HepG2 (cell line): ENCODE measurements around the gene MFN2. TPM values are rescaled to one million over a fixed set of nuclear protein-coding genes. Genes with fewer than 3 reads are reported as not detected.
A peak's percentile ranks its signal among the peaks of the same experiment; 100 is the strongest.

ENCODE experiments used
- DPF2 ChIP-seq: sonication (generic); formaldehyde crosslinking; IDR thresholded peaks from 2 replicates; pipeline ENCODE4 v1.4.0; 2020; ENCODE audit warnings: mild to moderate bottlenecking, low read depth, missing genetic modification reagents, borderline replicate concordance
- HDAC2 ChIP-seq: sonication (generic); formaldehyde crosslinking; IDR thresholded peaks from 2 replicates; pipeline ENCODE4 v1.4.0; 2020; ENCODE audit warnings: missing genetic modification reagents
- IRF1 ChIP-seq: sonication (generic); formaldehyde crosslinking; IDR thresholded peaks from 2 replicates; pipeline ENCODE4 v1.4.0; 2020; ENCODE audit warnings: low read depth, mild to moderate bottlenecking, missing genetic modification reagents
- KAT8 ChIP-seq: IDR thresholded peaks from 2 replicates; pipeline ENCODE4 v1.6.1; 2016; ENCODE audit warnings: missing genetic modification reagents, missing compliant biosample characterization
- MTF2 ChIP-seq: sonication (generic); formaldehyde crosslinking; IDR thresholded peaks from 2 replicates; pipeline ENCODE4 v1.5.0; 2020; ENCODE audit warnings: missing genetic modification reagents, borderline replicate concordance
- PAXIP1 ChIP-seq: sonication (generic); formaldehyde crosslinking; conservative IDR thresholded peaks from 2 replicates; pipeline ENCODE4 v1.4.0; 2020; ENCODE audit warnings: mild to moderate bottlenecking, missing genetic modification reagents, moderate library complexity
- PHF21A ChIP-seq: sonication (generic); formaldehyde crosslinking; IDR thresholded peaks from 2 replicates; pipeline ENCODE4 v1.5.0; 2020; ENCODE audit warnings: mild to moderate bottlenecking, missing genetic modification reagents
- PRDM4 ChIP-seq: sonication (generic); formaldehyde crosslinking; IDR thresholded peaks from 2 replicates; pipeline ENCODE4 v1.9.0; 2021; ENCODE audit warnings: missing genetic modification reagents, borderline replicate concordance
- SMARCC2 ChIP-seq: fragments of 450-650 bp; IDR thresholded peaks from 2 replicates; pipeline ENCODE4 v1.6.1; 2017; ENCODE audit warnings: antibody characterized with exemption, mild to moderate bottlenecking
- ZBTB46 ChIP-seq: sonication (generic); formaldehyde crosslinking; IDR thresholded peaks from 2 replicates; pipeline ENCODE4 v1.4.0; 2020; ENCODE audit warnings: mild to moderate bottlenecking, missing genetic modification reagents, borderline replicate concordance
- ZFY ChIP-seq: sonication (generic); formaldehyde crosslinking; IDR thresholded peaks from 2 replicates; pipeline ENCODE4 v1.4.0; 2020; ENCODE audit warnings: missing genetic modification reagents
- ZIK1 ChIP-seq: sonication (generic); formaldehyde crosslinking; IDR thresholded peaks from 2 replicates; pipeline ENCODE4 v1.5.0; 2020; ENCODE audit warnings: mild to moderate bottlenecking, low read depth, missing genetic modification reagents, borderline replicate concordance
- ZNF20 ChIP-seq: sonication (generic); formaldehyde crosslinking; IDR thresholded peaks from 2 replicates; pipeline ENCODE4 v1.4.0; 2020; ENCODE audit warnings: mild to moderate bottlenecking, moderate library complexity, missing genetic modification reagents
- ZNF280B ChIP-seq: sonication (generic); formaldehyde crosslinking; IDR thresholded peaks from 2 replicates; pipeline ENCODE4 v1.5.0; 2020; ENCODE audit warnings: missing genetic modification reagents, mild to moderate bottlenecking, borderline replicate concordance
- ZNF569 ChIP-seq: sonication (generic); formaldehyde crosslinking; IDR thresholded peaks from 2 replicates; pipeline ENCODE4 v1.5.0; 2020; ENCODE audit warnings: mild to moderate bottlenecking, missing genetic modification reagents, moderate library complexity, borderline replicate concordance
- ZNF737 ChIP-seq: sonication (generic); formaldehyde crosslinking; IDR thresholded peaks from 2 replicates; pipeline ENCODE4 v1.5.0; 2020; ENCODE audit warnings: missing genetic modification reagents, mild to moderate bottlenecking, borderline replicate concordance
- ZNF749 ChIP-seq: sonication (generic); formaldehyde crosslinking; IDR thresholded peaks from 2 replicates; pipeline ENCODE4 v1.8.0; 2022; ENCODE audit warnings: mild to moderate bottlenecking, missing genetic modification reagents, moderate library complexity, borderline replicate concordance
- ZNF75D ChIP-seq: sonication (generic); formaldehyde crosslinking; IDR thresholded peaks from 2 replicates; pipeline ENCODE4 v1.8.1; 2023; ENCODE audit warnings: missing genetic modification reagents, mild to moderate bottlenecking, borderline replicate concordance
- polyA plus RNA-seq, 8 experiments: library from polyadenylated mRNA; depleted of rRNA in 3 of 8; stranded (reverse) in 7 of 8; unstranded in 1 of 8; fragments of >200 nt; fragmentation: Illumina TruSeq in 4 of 8; extraction: Trizol in 4 of 8; gene quantifications; 2 replicates each; pipeline versions ENCODE4 v1.2.1 to v1.2.3, GENCODE V29; 2011 to 2016; ENCODE audit warnings: low read depth in 4 of 8, missing spikeins in 1 of 8, mixed read lengths in 1 of 8; ENCODE audit not compliant: insufficient read depth in 1 of 8
- total RNA-seq, 5 experiments: library from RNA; depleted of rRNA; stranded (reverse); fragments of >200 nt; fragmentation: Illumina TruSeq; extraction: Trizol; gene quantifications; 2 replicates each; pipeline ENCODE4 v1.2.3, GENCODE V29; 2016; ENCODE audit warnings: low read depth in 1 of 5

MFN2 gene
- total and polyA plus RNA-seq, 2 of the 13 experiments (the other 11 are each of a cell fraction or from before 2014, with no cell fraction given) = 38.7 to 60.9 TPM

GRCh38 chr1:11934302-11935056, 45.8 kb upstream of the MFN2 start, which contains the start of gene PLOD1 (continued):
- peak; percentile 93 for TF ChIP-seq ZFY (CRISPR knock-in tag)
- peak; percentile 58; the same call in 1 of the 2 replicates for TF ChIP-seq KAT8 (CRISPR knock-in tag)
- no peak for TF ChIP-seq ZNF569 (CRISPR knock-in tag)
- no peak for TF ChIP-seq ZNF20 (CRISPR knock-in tag)
- no peak for TF ChIP-seq MTF2 (CRISPR knock-in tag)
- TF ChIP-seq ZNF737 (CRISPR knock-in tag) = no peak
- TF ChIP-seq ZNF749 = peak; percentile 54; the same call in 1 of the 2 replicates
- TF ChIP-seq ZNF280B (CRISPR knock-in tag) = peak; percentile 82; the same call in 1 of the 2 replicates
- peak; percentile 59 for TF ChIP-seq PAXIP1 (CRISPR knock-in tag)
- no peak for TF ChIP-seq ZBTB46 (CRISPR knock-in tag)
- TF ChIP-seq DPF2 (CRISPR knock-in tag) = no peak
- TF ChIP-seq PHF21A = peak; percentile 58; the same call in 1 of the 2 replicates
- 0 out of 2 replicates have a peak, but pooled peaks have one; percentile 5 for TF ChIP-seq PRDM4 (CRISPR knock-in tag)
- TF ChIP-seq HDAC2 = no peak
- TF ChIP-seq ZIK1 (CRISPR knock-in tag) = peak; percentile 92; the same call in 1 of the 2 replicates
- no peak for TF ChIP-seq IRF1 (CRISPR knock-in tag)
- TF ChIP-seq SMARCC2 = no peak
- no peak for TF ChIP-seq ZNF75D (CRISPR knock-in tag)
